IMR-90 (cell line): Measurements from ENCODE around the gene KCNJ6. TPM values are rescaled to one million over a fixed set of nuclear protein-coding genes. Genes with fewer than 3 reads are reported as not detected.

Experiments used
- ATAC-seq: fragments of 200-7000 bp; cut with Tn5 transposase; 2 replicates; pipeline ENCODE4 v1.9.1; 2020; ENCODE audit warnings: low read depth, mild to moderate bottlenecking, moderate library complexity
- BruUV-seq: library from RNA; stranded (reverse); fragments of 400-500 nt; replicated peaks from 2 replicates; lab custom pipeline; 2021; lab: Mats Ljungman, UMichigan
- CTCF ChIA-PET: fragments of 300-600 bp; formaldehyde crosslinking; extraction: SDS; loops from one replicate; lab custom pipeline; 2021; ENCODE audit warnings: antibody characterized with exemption; lab: Yijun Ruan, JAX
- POLR2A ChIA-PET: fragments of 300-600 bp; sonication (Branson Sonifier 250); formaldehyde crosslinking; loops from one replicate; lab custom pipeline; 2022; ENCODE audit warnings: antibody characterized with exemption; ENCODE audit not compliant: unreplicated experiment; lab: Charles Lee
- DNase-seq: peaks from one replicate; pipeline ENCODE4 v3.0.0; 2013
- H2AFZ ChIP-seq: replicated peaks from 2 replicates; pipeline ENCODE3; 2013; ENCODE audit warnings: low read length, mild to moderate bottlenecking; ENCODE audit not compliant: poor library complexity
- H2AK5ac ChIP-seq: 2 replicates; pipeline ENCODE4 v1.6.1; 2013; ENCODE audit warnings: low read depth, low read length, inconsistent platforms
- H2AK9ac ChIP-seq: replicated peaks from 2 replicates; pipeline ENCODE3; 2013; ENCODE audit warnings: mild to moderate bottlenecking, low read depth, low read length, moderate library complexity; ENCODE audit not compliant: poor library complexity
- H2BK120ac ChIP-seq: 2 replicates; pipeline ENCODE4 v1.6.1; 2013; ENCODE audit warnings: low read depth, low read length, inconsistent platforms
- H2BK15ac ChIP-seq: 3 replicates; pipeline ENCODE4 v1.6.1; 2013; ENCODE audit warnings: low read depth, low read length, inconsistent platforms
- H2BK20ac ChIP-seq: 2 replicates; pipeline ENCODE4 v1.6.1; 2013; ENCODE audit warnings: low read depth, mild to moderate bottlenecking, inconsistent platforms, low read length, moderate library complexity
- H2BK5ac ChIP-seq: 2 replicates; pipeline ENCODE4 v1.6.1; 2013; ENCODE audit warnings: mild to moderate bottlenecking, low read depth, low read length, inconsistent platforms; ENCODE audit not compliant: poor library complexity, severe bottlenecking
- H3K14ac ChIP-seq: replicated peaks from 2 replicates; pipeline ENCODE4 v1.6.1; 2013; ENCODE audit warnings: low read depth, low read length, inconsistent platforms
- H3K18ac ChIP-seq: 2 replicates; pipeline ENCODE4 v1.6.1; 2013; ENCODE audit warnings: low read depth, low read length, control low read depth
- H3K23ac ChIP-seq: 2 replicates; pipeline ENCODE4 v1.6.1; 2013; ENCODE audit warnings: low read depth, low read length, inconsistent platforms
- H3K27ac ChIP-seq: 2 replicates; pipeline ENCODE4 v1.5.1; 2013; ENCODE audit warnings: mild to moderate bottlenecking, control low read depth, low read length; ENCODE audit not compliant: insufficient read depth
- H3K27me3 ChIP-seq: 2 replicates; pipeline ENCODE4 v1.6.1; 2013; ENCODE audit warnings: low read length; ENCODE audit not compliant: control insufficient read depth, insufficient read depth
- H3K36me3 ChIP-seq: 2 replicates; pipeline ENCODE4 v1.6.1; 2013; ENCODE audit warnings: low read length, mixed read lengths; ENCODE audit not compliant: control insufficient read depth, insufficient read depth
- H3K4ac ChIP-seq: 2 replicates; pipeline ENCODE4 v1.6.1; 2013; ENCODE audit warnings: low read depth, low read length, inconsistent platforms
- H3K4me1 ChIP-seq: 2 replicates; pipeline ENCODE4 v1.6.1; 2013; ENCODE audit warnings: low read length, mixed read lengths; ENCODE audit not compliant: control insufficient read depth, insufficient read depth
- H3K4me2 ChIP-seq: 2 replicates; pipeline ENCODE4 v1.6.1; 2013; ENCODE audit warnings: low read depth, mild to moderate bottlenecking, control low read depth, low read length, moderate library complexity
- H3K4me3 ChIP-seq: 2 replicates; pipeline ENCODE4 v1.5.1; 2013; ENCODE audit warnings: low read depth, mild to moderate bottlenecking, control low read depth, low read length, moderate library complexity; ENCODE audit not compliant: insufficient read depth
- H3K56ac ChIP-seq: 2 replicates; pipeline ENCODE4 v1.6.1; 2013; ENCODE audit warnings: low read length, inconsistent platforms; ENCODE audit not compliant: insufficient read depth; ENCODE audit errors: extremely low read depth
- H3K79me1 ChIP-seq, 2 experiments: 2 replicates each; pipeline ENCODE4 v1.6.1; 2013; ENCODE audit warnings: low read length in 2 of 2, inconsistent platforms in 1 of 2, low read depth in 1 of 2
- H3K9ac ChIP-seq: 2 replicates; pipeline ENCODE4 v1.6.1; 2013; ENCODE audit warnings: low read depth, low read length, control low read depth
- H3K9me1 ChIP-seq: 2 replicates; pipeline ENCODE4 v1.6.1; 2013; ENCODE audit warnings: low read length, inconsistent platforms; ENCODE audit not compliant: insufficient read depth
- H3K9me3 ChIP-seq: 2 replicates; pipeline ENCODE4 v1.6.1; 2013; ENCODE audit warnings: low read length; ENCODE audit not compliant: control insufficient read depth, insufficient read depth
- H4K20me1 ChIP-seq: 2 replicates; pipeline ENCODE4 v1.6.1; 2013; ENCODE audit warnings: low read length, inconsistent platforms; ENCODE audit not compliant: insufficient read depth
- H4K5ac ChIP-seq: 2 replicates; pipeline ENCODE4 v1.6.1; 2013; ENCODE audit warnings: mild to moderate bottlenecking, low read depth, low read length, control low read depth
- H4K8ac ChIP-seq, 2 experiments: 2 replicates each; pipeline ENCODE4 v1.6.1; 2013; ENCODE audit warnings: low read depth in 2 of 2, low read length in 2 of 2, control low read depth in 1 of 2, inconsistent platforms in 1 of 2
- H4K91ac ChIP-seq: 2 replicates; pipeline ENCODE4 v1.6.1; 2013; ENCODE audit warnings: low read depth, low read length, inconsistent platforms; ENCODE audit not compliant: insufficient read depth
- BHLHE40 ChIP-seq: fragments of 150-350 bp; IDR thresholded peaks from 2 replicates; pipeline ENCODE4 v1.6.1; 2016; ENCODE audit warnings: mild to moderate bottlenecking, low read depth, low read length
- CEBPB ChIP-seq: IDR thresholded peaks from 2 replicates; pipeline ENCODE4 v1.6.1; 2012; ENCODE audit warnings: low read depth, low read length, improper control_type of control experiment
- CHD1 ChIP-seq: IDR thresholded peaks from 2 replicates; pipeline ENCODE4 v1.6.1; 2012; ENCODE audit warnings: low read depth, low read length, improper control_type of control experiment
- CTCF ChIP-seq: conservative IDR thresholded peaks from 2 replicates; pipeline ENCODE4 v1.5.1; 2012; ENCODE audit warnings: mild to moderate bottlenecking, low read depth, low read length, improper control_type of control experiment
- ELK1 ChIP-seq: fragments of 150-350 bp; IDR thresholded peaks from 2 replicates; pipeline ENCODE4 v1.6.1; 2016; ENCODE audit warnings: low read depth, mild to moderate bottlenecking, low read length, moderate library complexity, borderline replicate concordance
- FOS ChIP-seq: fragments of 150-350 bp; IDR thresholded peaks from 2 replicates; pipeline ENCODE4 v1.6.1; 2016; ENCODE audit warnings: low read depth, low read length
- MAFK ChIP-seq: IDR thresholded peaks from 2 replicates; pipeline ENCODE4 v1.6.1; 2012; ENCODE audit warnings: low read depth, low read length, improper control_type of control experiment
- MAZ ChIP-seq: IDR thresholded peaks from 2 replicates; pipeline ENCODE4 v1.6.1; 2012; ENCODE audit warnings: low read depth, mild to moderate bottlenecking, low read length, improper control_type of control experiment, moderate library complexity, borderline replicate concordance
- MXI1 ChIP-seq: IDR thresholded peaks from 2 replicates; pipeline ENCODE4 v1.6.1; 2012; ENCODE audit warnings: low read depth, mild to moderate bottlenecking, low read length, moderate library complexity, borderline replicate concordance
- NFE2L2 ChIP-seq: fragments of 150-350 bp; IDR thresholded peaks from 2 replicates; pipeline ENCODE4 v1.6.1; 2016; ENCODE audit warnings: low read depth, mild to moderate bottlenecking, low read length
- POLR2A ChIP-seq: IDR thresholded peaks from 2 replicates; pipeline ENCODE4 v1.6.1; 2012; ENCODE audit warnings: mild to moderate bottlenecking, low read depth, low read length
- RAD21 ChIP-seq: IDR thresholded peaks from 2 replicates; pipeline ENCODE4 v1.6.1; 2012; ENCODE audit warnings: low read length, improper control_type of control experiment
- RCOR1 ChIP-seq: IDR thresholded peaks from 2 replicates; pipeline ENCODE4 v1.6.1; 2012; ENCODE audit warnings: mild to moderate bottlenecking, low read length, improper control_type of control experiment; ENCODE audit not compliant: insufficient replicate concordance
- RFX5 ChIP-seq: IDR thresholded peaks from 2 replicates; pipeline ENCODE4 v1.8.0; 2012; ENCODE audit warnings: low read depth, mild to moderate bottlenecking, low read length, moderate library complexity
- SMC3 ChIP-seq: fragments of 150-350 bp; IDR thresholded peaks from 2 replicates; pipeline ENCODE4 v1.6.1; 2016; ENCODE audit warnings: low read depth, mild to moderate bottlenecking, antibody characterized with exemption, low read length, moderate library complexity
- USF2 ChIP-seq: fragments of 150-350 bp; IDR thresholded peaks from 2 replicates; pipeline ENCODE4 v1.6.1; 2017; ENCODE audit warnings: mild to moderate bottlenecking, antibody characterized with exemption, low read length, low read depth
- WGBS, 2 experiments: methylation state at CpG; one replicate each; pipeline versions ENCODE4 v1.1.5 to v1.1.7; 2013; ENCODE audit warnings: missing lambda C conversion rate in 2 of 2; ENCODE audit not compliant: insufficient read length in 1 of 2; ENCODE audit errors: extremely low coverage in 2 of 2; 5-methylcytosine and 5-hydroxymethylcytosine counted together
- dilution Hi-C: fragments of 300-500 bp; cut with HindIII; formaldehyde crosslinking; loops from one replicate; pipeline ENCODE4 v1.14.3; 2018; ENCODE audit warnings: low sequenced_read_pairs; ENCODE audit not compliant: unreplicated experiment
- in situ Hi-C: fragments of 300-500 bp; cut with MboI; formaldehyde crosslinking; loops from 3 replicates; pipeline ENCODE4 v1.14.3; 2019; ENCODE audit warnings: low sequenced_read_pairs, inconsistent platforms, mixed read lengths
- intact Hi-C: fragments of 100-400 bp; cut with micrococcal nuclease; formaldehyde crosslinking; loops from 2 replicates; pipeline ENCODE4 v1.10.0; 2022
- polyA plus RNA-seq, 3 experiments: library from polyadenylated mRNA; depleted of rRNA; stranded (reverse); fragments of >200 nt; gene quantifications; 2 replicates each; pipeline ENCODE4 v1.2.3, GENCODE V29; 2012; ENCODE audit warnings: low replicate concordance in 1 of 3
- total RNA-seq: library from RNA; depleted of rRNA; stranded (reverse); fragments of >200 nt; gene quantifications from 2 replicates; pipeline ENCODE4 v1.2.3, GENCODE V29; 2012

The KCNJ6 gene
- total and polyA plus RNA-seq, 2 of the 4 experiments (the other 2 are of a cell fraction), result under 0.01 to 0.02 TPM

- intact Hi-C loops (no loop called here), dilution Hi-C loops (no loop called here), in situ Hi-C loops (no loop called here)
- DNase-seq, result no peak
- Histone ChIP-seq H3K18ac (no peak overlapping the region), H4K91ac (no peak overlapping the region), H3K23ac (no peak overlapping the region), H2BK20ac (no peak overlapping the region), H2BK15ac (no peak overlapping the region), H3K4me1 (no peaks in the 10 kb centered on the region), H4K5ac (no peak overlapping the region), H4K8ac (no peak overlapping the region), H2AK9ac (no peak overlapping the region), H3K27me3 (peaks cover 12% of the 10 kb centered on the region), H3K14ac (no peak overlapping the region), H3K4me2 (no peak overlapping the region), H4K20me1 (no peaks in the 10 kb centered on the region), H3K56ac (no peak overlapping the region), H2AK5ac (no peak overlapping the region), H2BK5ac (no peak overlapping the region), H2BK120ac (no peak overlapping the region), H3K4me3 (no peak overlapping the region), H3K36me3 (no peaks in the 10 kb centered on the region), H3K27ac (no peak overlapping the region), H3K79me1 (no peaks in the 10 kb centered on the region), H3K9me1 (no peaks in the 10 kb centered on the region), H3K9ac (no peak overlapping the region), H2AFZ (no peak overlapping the region), H3K9me3 (no peaks in the 10 kb centered on the region), H3K4ac (no peak overlapping the region)
- WGBS, 2 experiments, result no CpG with 5 or more reads among the region's 7 CpGs
- ChIA-PET CTCF (no interaction called here), POLR2A (no interaction called here)
- BruUV-seq, result no TSS peak
- TF ChIP-seq FOS (no peak), RAD21 (no peak), POLR2A (no peak), USF2 (no peak), CEBPB (no peak), BHLHE40 (no peak), ELK1 (no peak), RCOR1 (no peak), MAZ (no peak), CHD1 (no peak), MXI1 (no peak), NFE2L2 (no peak), RFX5 (no peak), SMC3 (no peak), MAFK (no peak), CTCF (no peak)
- ATAC-seq, result no peak
These were observed 298.2 kb downstream of the KCNJ6 start for GRCh38 chr21:37618081-37618480.
